ENCODE results near the gene PCOLCE2. TPM values are rescaled to one million over a fixed set of nuclear protein-coding genes. Genes with fewer than 3 reads are reported as not detected.

PCOLCE2 gene
- total RNA-seq, 2 experiments from 2014 or later: not detected

DNA sequence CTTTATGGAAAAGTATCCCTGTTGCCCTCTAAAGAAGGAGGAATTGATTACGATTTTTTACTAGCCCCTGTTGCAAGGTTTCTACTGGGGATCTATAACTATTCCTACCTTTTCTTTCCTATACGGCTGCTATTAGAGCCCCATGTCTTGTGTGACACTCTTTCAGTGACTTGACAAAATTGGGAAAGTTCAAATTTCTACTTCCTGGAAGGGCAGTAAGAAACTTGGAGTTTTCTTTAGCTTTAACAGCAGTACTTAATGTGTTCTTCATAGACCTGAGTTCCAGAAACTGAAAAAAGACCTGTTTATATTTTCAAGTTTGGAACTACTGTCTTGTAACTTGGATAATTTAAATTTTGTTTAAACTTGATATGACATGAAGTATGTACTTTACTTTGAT, 110.3 kb downstream of the PCOLCE2 start:
- Histone ChIP-seq H3K9me3 (ENCODE audit: low read length) (no peaks in the 10 kb centered on the region), H3K4me3 (ENCODE audit: low read depth, low read length, poor library complexity, severe bottlenecking) (no peak overlapping the region), H3K79me2 (ENCODE audit: insufficient read depth, low read depth, low read length) (no peaks in the 10 kb centered on the region), H3K9me2 (ENCODE audit: insufficient read depth, low read length) (no peaks in the 10 kb centered on the region), H2AFZ (ENCODE audit: low read length) (no peak overlapping the region), H3K36me3 (ENCODE audit: insufficient read depth, low read length) (no peaks in the 10 kb centered on the region), H4K20me1 (ENCODE audit: insufficient read depth, low read length) (no peaks in the 10 kb centered on the region), H3K27ac (ENCODE audit: low read depth, low read length, poor library complexity, severe bottlenecking) (no peak overlapping the region), H3K4me1 (ENCODE audit: insufficient read depth, low read length, poor library complexity, severe bottlenecking) (no peaks in the 10 kb centered on the region), H3K4me2 (ENCODE audit: low read length) (no peak overlapping the region)
- no TSS peak for BruUV-seq (replicated peaks)
- POLR2A ChIA-PET: interaction anchor here (0.6 kb wide), 1 partner anchor 1205 kb away, joined by 3 read pairs; no protein-coding TSS in a partner anchor
- CTCF ChIA-PET (ENCODE audit: unreplicated experiment): no interaction called here
- TF ChIP-seq CTCF (conservative IDR thresholded peaks at IDR 0.05; ENCODE audit: low read length) (no peak), EZH2phosphoT487 (IDR thresholded peaks at IDR 0.05; ENCODE audit: borderline replicate concordance, low read depth, low read length) (no peak)
- no peak for DNase-seq (ENCODE audit: low spot score)
- intact Hi-C loops (cut with micrococcal nuclease; ENCODE audit: unreplicated experiment): no loop called here

- Histone ChIP-seq H3K36me3 (ENCODE audit: insufficient read depth, low read length) (no peaks in the 10 kb centered on the region), H3K9me2 (ENCODE audit: insufficient read depth, low read length) (no peaks in the 10 kb centered on the region), H3K4me2 (ENCODE audit: low read length) (no peak overlapping the region), H3K4me1 (ENCODE audit: insufficient read depth, low read length, poor library complexity, severe bottlenecking) (no peaks in the 10 kb centered on the region), H2AFZ (ENCODE audit: low read length) (no peak overlapping the region), H3K4me3 (ENCODE audit: low read depth, low read length, poor library complexity, severe bottlenecking) (no peak overlapping the region), H3K9me3 (ENCODE audit: low read length) (no peaks in the 10 kb centered on the region), H3K79me2 (ENCODE audit: insufficient read depth, low read depth, low read length) (no peaks in the 10 kb centered on the region), H4K20me1 (ENCODE audit: insufficient read depth, low read length) (no peaks in the 10 kb centered on the region), H3K27ac (ENCODE audit: low read depth, low read length, poor library complexity, severe bottlenecking) (no peak overlapping the region)
- intact Hi-C loops (cut with micrococcal nuclease; ENCODE audit: unreplicated experiment): no loop called here
- no TSS peak for BruUV-seq (replicated peaks)
- ChIA-PET POLR2A (no interaction called here), CTCF (ENCODE audit: unreplicated experiment) (no interaction called here)
- TF ChIP-seq CTCF (conservative IDR thresholded peaks at IDR 0.05; ENCODE audit: low read length): no peak
- no peak for TF ChIP-seq EZH2phosphoT487 (IDR thresholded peaks at IDR 0.05; ENCODE audit: borderline replicate concordance, low read depth, low read length)
- DNase-seq (ENCODE audit: low spot score): no peak
These were observed 111.0 kb downstream of the PCOLCE2 start for GRCh38 chr3:142777927-142778326.

DNA sequence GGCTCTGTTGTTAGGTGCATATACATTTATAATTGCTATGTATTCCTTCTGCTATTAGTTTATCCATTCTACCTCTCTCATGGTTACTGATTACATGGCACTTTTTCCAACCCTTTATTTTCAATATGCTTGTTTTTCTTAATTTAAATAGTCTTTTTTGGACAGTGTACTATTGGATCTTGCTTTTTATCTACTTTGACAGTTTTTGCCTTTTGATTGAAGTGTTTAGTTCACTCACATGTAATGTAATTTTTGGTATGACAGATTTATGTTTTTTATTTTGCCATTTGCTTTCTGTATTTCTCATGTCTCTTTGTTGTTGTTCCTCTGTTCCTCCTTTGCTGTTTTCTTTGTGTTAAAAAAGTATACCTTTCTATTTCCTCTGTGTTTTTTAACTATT, 120.5 kb downstream of the PCOLCE2 start:
- H3K36me3 ChIP-seq (ENCODE audit: insufficient read depth, low read length): no peaks in the 10 kb centered on the region
- H3K4me1 ChIP-seq (ENCODE audit: insufficient read depth, low read length, poor library complexity, severe bottlenecking): no peaks in the 10 kb centered on the region
- no peaks in the 10 kb centered on the region for H3K9me2 ChIP-seq (ENCODE audit: insufficient read depth, low read length)
- H4K20me1 ChIP-seq (ENCODE audit: insufficient read depth, low read length): no peaks in the 10 kb centered on the region
- H3K4me3 ChIP-seq (ENCODE audit: low read depth, low read length, poor library complexity, severe bottlenecking): no peak overlapping the region
- TF ChIP-seq CTCF (conservative IDR thresholded peaks at IDR 0.05; ENCODE audit: low read length): no peak
- TF ChIP-seq EZH2phosphoT487 (IDR thresholded peaks at IDR 0.05; ENCODE audit: borderline replicate concordance, low read depth, low read length): no peak
- no peak overlapping the region for H2AFZ ChIP-seq (ENCODE audit: low read length)
- POLR2A ChIA-PET: interaction anchor here (0.7 kb wide), 1 partner anchor 171 kb away, joined by 3 read pairs; no protein-coding TSS in a partner anchor
- no TSS peak for BruUV-seq (replicated peaks)
- no peak overlapping the region for H3K27ac ChIP-seq (ENCODE audit: low read depth, low read length, poor library complexity, severe bottlenecking)
- H3K9me3 ChIP-seq (ENCODE audit: low read length): no peaks in the 10 kb centered on the region
- no peaks in the 10 kb centered on the region for H3K79me2 ChIP-seq (ENCODE audit: insufficient read depth, low read depth, low read length)
- intact Hi-C loops (cut with micrococcal nuclease; ENCODE audit: unreplicated experiment): no loop called here
- DNase-seq (ENCODE audit: low spot score): no peak
- no peak overlapping the region for H3K4me2 ChIP-seq (ENCODE audit: low read length)
- CTCF ChIA-PET (ENCODE audit: unreplicated experiment): no interaction called here

Small RNA genes lying within 50 kb of the gene (small RNA-seq; reads per million reads assigned to genes)
- gene RNU7-47P: not detected

Other genes with a start within 250 kb of the PCOLCE2 start
- gene TRPC1, start 165.0 kb downstream of the PCOLCE2 start, total RNA-seq (2014; rRNA removed; shearing (Covaris generic)): 0.60 and 2.3 TPM in 2 replicates
- gene TRPC1, start 165.0 kb downstream of the PCOLCE2 start, total RNA-seq (2022): 0.74 and 3.4 TPM in 2 replicates
- not detected in 2 replicates for gene PAQR9, start 74.6 kb upstream of the PCOLCE2 start, total RNA-seq (2014; rRNA removed; shearing (Covaris generic))
- not detected in 2 replicates for gene PAQR9, start 74.6 kb upstream of the PCOLCE2 start, total RNA-seq (2022)
- gene U2SURP, start 112.5 kb upstream of the PCOLCE2 start, total RNA-seq (2014; rRNA removed; shearing (Covaris generic)): 108 and 115 TPM in 2 replicates
- gene U2SURP, start 112.5 kb upstream of the PCOLCE2 start, total RNA-seq (2022): 175 and 185 TPM in 2 replicates
- 0.93 and 1.2 TPM in 2 replicates for gene CHST2, start 230.7 kb upstream of the PCOLCE2 start, total RNA-seq (2014; rRNA removed; shearing (Covaris generic))
- gene CHST2, start 230.7 kb upstream of the PCOLCE2 start, total RNA-seq (2022): 1.1 and 1.2 TPM in 2 replicates